ENCODE measurements around the gene PEMT.

DNA sequence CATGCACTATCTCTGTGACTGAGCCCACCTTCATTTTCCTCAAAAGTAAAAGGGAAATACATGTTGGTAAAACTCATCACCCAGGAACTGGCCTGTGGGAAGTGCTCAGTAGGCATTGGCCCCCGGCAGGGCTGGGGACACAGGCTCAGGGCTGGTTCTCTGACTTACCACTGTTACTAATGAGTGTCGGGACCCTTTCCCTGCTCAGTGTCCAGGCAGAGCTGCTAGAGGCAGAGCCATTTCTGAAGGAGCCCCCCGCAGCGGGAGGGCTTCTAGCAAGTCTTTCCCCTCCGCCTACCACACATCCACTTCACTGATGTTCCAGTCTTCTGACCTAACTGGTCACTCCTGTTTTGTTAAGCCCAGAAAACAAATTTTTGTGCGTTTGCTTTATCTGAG lies 1.7 kb upstream of the PEMT start:
- TF ChIP-seq, protein P1, sequence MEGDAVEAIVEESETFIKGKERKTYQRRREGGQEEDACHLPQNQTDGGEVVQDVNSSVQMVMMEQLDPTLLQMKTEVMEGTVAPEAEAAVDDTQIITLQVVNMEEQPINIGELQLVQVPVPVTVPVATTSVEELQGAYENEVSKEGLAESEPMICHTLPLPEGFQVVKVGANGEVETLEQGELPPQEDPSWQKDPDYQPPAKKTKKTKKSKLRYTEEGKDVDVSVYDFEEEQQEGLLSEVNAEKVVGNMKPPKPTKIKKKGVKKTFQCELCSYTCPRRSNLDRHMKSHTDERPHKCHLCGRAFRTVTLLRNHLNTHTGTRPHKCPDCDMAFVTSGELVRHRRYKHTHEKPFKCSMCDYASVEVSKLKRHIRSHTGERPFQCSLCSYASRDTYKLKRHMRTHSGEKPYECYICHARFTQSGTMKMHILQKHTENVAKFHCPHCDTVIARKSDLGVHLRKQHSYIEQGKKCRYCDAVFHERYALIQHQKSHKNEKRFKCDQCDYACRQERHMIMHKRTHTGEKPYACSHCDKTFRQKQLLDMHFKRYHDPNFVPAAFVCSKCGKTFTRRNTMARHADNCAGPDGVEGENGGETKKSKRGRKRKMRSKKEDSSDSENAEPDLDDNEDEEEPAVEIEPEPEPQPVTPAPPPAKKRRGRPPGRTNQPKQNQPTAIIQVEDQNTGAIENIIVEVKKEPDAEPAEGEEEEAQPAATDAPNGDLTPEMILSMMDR (tag by site-specific recombination; IDR thresholded peaks at IDR 0.05), result no peak
- TF ChIP-seq ZNF670 (tag by site-specific recombination; IDR thresholded peaks at IDR 0.05; ENCODE audit: low read depth) (no peak), ZNF549 (tag by site-specific recombination; IDR thresholded peaks at IDR 0.05) (no peak)

Data from HEK293 (cell line).